HG03469 (cell line): ENCODE measurements around the gene CARD9.
"Not testable (repeated sequence)": the region's sequence is repeated elsewhere in the genome, so short reads cannot be mapped to it uniquely, and the experiment has no call there.

Experiments
- ATAC-seq: cut with Tn5 transposase; IDR thresholded peaks from one replicate; pipeline ENCODE4 v1.9.1; 2021; ENCODE audit warnings: mild to moderate bottlenecking, moderate library complexity, moderate number of reproducible peaks; ENCODE audit not compliant: unreplicated experiment

CARD9 gene

DNA sequence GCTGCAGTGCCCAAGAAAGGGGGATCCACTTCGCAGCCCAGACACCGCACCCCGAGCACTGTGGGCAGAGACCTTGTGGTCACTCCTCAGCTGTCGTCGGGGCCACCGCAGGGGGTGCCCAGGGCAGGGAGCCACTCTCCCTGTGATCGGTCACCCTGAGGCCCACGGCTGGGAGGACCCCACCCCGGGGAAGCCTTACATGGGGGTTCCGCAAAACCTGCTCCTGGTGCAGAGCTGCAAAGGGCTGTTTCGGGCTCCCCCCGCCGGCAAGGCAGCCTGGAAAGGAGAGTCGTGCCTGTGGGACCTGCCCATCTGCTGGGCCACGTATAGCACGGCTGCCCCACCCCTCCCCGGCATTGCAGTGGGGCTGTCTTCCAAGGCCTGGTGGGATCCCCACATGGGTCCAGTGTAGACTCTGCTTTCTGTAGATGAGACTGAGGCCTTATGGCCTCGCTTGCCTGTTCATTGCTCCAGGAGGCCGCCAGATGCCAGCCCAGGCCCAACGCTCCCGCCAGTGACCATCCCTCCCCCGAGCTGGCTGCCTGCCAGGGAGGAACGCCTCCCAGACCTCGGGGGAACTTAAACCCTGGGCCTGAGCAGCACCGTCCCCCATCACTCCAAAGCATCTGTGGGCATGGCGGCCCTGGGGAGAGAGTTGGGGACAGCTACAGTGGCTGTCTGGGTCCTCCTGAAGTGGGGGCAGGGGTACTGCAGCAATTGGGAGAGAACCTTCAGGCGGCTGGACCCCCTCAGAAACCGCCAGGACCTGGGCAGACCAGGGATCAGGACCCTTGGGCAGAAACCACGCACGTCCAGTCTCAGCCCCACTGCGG lies 8.3 kb downstream of the CARD9 start:
- no peak for ATAC-seq

DNA sequence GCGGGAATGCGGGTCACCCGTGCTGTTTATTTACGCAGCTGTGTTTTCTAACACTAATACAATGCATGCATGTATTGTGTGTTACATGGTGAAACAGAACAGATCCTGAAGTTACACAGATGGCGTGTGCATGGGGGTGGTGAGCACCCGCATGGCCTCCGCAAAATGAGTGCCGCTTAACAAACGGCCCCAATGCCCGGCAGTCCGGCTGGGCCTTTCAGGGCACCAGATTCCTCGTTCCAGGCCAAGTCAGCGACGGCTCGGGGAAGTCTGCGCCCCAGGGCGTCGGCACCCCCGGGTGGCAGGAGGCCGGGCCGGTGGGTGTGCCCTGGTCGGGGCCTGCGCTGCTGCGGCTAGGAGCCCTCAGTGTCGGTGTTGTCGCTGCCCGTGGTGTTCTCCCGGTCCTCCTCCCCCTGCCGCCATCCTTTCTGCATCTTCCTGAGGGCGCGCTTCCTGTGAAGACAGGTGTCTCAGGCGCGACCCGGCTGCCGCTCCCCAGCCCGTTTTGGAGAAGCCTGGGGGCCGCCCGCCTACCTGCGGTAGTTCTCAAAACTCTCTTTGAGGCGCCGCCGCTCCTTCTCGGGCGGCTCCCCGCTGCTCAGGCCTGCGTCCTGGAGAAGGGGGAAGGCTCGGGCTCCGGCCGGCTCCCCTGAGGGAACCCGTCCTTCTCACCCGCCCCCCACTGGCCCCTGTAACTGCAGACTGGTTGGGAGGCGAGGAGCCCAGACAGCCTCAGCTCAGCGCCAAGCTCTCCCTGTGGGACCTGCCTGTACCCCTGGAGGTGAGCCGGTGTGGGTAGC lies 9.3 kb downstream of the CARD9 start:
- ATAC-seq: no peak

DNA sequence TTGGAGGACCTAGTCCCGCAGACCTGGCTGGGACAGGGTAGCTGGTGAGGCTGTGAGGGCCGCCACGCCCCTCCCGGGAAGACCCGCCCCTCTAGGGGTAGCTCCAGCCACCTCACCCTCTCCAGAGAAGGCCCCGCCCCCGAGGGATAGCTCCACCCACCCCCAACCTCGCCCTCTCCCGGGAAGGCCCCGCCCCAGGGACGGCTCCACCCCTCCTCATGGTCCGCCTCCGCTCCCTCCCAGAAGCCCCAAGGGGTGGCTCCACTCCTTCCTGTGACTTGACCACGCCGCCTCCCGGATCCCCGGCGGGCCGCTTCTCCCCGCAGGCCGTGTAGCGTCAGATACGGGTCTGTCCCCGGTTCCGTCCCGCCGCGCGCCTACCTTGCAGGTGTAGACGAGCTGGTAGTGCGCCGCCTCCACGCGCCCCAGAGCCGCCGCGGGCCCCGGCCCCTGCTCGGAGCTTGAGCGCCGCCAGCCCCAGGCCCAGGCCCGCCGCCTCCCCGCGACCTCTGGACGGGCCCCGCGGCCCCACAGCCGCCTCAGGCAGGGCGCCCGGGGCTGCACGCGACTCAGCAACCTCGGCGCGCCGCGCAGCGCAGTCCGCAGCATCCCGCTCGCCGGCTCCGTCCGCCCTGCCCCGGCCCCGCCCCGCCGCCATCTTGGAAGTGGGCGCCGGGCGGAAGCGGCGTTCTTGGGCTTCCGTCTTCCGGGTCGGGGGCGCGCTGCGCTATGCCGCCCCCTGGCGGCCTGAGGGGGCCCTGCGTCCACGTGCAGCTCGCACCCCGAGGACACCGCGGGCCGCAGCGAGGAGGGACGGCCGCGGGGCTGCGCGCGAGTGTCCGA lies 10.1 kb downstream of the CARD9 start, which contains the start of gene DNLZ:
TSS of gene DNLZ (minus strand) at position 639 of the 843 bp plus-strand sequence. CDS start at position 609, 30 bp downstream.
- ATAC-seq: peak; percentile 36

DNA sequence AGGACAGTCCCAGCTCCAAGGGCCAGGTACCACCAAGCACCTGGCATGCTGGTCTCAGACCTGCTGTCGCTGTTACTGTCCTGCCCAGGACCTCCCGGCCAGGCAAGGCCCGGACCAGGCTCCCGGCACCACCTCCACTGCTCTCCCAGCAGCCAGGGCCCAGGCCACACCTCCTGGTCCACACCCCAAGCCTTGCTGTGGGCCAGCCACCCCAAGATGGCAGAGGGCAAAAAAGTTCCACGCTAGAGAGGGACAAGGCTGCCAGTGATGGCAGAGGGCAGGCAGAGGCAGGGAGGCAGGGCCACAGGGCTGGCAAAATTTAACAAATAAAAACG lies 11.1 kb downstream of the CARD9 start:
- ATAC-seq: no peak

DNA sequence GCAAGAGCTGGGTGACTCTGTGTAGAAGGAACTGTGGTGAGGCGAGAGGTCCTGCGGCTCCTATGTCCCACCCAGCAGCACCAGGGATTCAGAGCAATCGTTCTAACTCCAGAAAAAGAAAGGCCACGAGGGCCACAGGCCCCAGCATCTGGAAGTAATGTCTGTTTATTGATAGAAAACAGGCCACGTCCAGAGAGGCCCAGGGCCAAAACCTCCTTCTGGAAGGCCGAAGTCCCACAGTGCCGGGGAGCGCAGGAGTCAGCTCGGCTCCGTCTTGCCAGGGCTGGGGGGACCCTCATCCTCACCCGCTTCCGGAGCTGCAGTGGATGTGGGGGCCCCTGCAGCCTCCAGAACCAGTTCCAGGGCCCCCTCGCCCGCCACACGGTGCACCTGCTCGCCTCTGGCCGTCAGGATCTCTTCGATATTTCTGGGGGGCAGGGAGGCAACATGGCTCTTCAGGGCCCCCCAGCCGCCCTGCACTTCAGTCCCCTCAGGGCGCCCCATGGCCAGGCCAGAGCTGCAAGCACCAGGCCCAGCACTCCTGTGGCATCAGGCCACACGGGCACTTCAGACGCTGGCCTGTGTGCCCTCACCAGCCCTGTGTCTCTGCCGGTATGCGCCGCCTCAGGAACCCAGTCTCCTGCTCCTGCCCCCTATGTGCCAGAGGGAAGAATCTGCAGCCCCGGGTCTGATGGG lies 11.6 kb downstream of the CARD9 start:
- no peak for ATAC-seq

DNA sequence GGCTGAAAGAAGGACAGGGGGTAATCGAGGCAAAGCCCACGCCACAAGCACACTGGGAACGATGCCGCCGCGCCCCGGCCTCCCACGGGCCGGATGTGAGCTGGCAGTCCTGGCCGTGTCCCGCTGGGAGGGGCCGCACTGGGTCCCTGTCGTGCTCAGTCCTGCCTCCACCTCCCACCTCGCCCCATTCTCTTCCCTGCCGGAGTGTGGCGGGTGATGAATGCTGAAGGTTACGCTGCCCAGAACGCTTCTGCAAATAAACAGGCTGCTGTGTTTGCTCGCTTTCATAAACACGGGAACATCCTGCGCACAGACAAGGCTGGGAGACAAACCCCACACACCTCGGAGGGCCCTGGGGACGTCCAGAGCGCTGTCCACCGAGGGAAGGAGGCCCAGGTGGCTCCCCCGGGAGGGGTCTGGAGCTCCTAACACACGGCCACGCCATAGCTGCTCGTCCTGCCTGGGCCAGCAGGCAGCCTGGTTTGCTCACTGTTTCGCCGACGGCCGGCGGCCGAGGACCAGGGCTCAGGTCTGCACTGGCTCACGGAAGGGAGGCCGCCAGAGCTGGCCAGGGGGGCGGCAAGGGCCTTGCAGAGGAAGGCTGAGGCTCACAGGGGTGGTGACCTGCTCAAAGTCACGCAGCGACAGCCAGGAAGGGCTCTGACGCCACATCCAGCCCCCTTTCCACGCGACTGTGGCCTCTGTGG lies 12.3 kb downstream of the CARD9 start:
- no peak for ATAC-seq

DNA sequence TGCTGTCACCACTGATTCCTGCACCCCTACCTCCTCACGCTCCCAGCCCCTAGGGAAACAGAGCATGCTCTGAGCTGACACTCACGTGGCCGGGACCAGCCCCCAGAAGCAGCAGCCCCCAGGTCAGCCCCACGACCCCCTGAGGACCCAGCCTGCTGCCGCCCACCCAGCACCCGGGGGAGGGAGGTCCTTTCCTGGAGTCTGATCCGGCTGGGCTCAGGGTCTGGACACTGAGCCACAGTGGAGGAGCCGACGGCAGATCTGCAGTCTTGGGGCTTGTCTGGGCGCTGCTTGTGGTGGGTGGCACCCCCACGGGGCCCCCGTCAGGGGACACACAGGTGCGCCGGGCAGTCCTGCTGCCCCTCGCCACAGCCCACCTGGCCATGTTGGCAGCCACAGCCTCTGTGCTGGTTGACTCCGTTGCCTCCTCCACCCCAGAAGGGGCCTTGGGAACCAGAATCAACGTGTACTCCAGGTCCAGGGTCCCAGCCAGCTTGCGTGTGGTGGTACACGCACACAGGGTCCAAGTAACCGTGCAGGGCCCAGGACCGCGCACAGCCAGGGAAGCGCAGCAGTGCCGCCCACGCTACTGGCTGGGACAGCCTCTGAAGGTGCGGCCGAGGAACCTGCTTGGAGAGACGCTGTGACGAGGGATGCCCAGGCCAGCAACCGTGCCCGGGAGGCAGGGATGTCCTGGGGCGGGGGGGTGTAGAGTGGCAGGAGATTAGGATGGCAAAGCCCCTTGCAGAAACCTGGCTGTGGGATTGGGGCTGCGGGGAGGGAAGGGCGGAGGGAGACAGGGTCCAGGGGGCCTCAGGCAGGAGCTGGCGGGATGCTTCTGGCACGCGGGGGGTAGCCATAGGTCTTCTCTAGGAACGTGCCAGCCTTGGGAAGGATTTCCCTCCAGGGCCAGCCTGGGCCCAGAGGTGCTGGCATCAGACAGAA lies 13.4 kb downstream of the CARD9 start:
- ATAC-seq: no peak

DNA sequence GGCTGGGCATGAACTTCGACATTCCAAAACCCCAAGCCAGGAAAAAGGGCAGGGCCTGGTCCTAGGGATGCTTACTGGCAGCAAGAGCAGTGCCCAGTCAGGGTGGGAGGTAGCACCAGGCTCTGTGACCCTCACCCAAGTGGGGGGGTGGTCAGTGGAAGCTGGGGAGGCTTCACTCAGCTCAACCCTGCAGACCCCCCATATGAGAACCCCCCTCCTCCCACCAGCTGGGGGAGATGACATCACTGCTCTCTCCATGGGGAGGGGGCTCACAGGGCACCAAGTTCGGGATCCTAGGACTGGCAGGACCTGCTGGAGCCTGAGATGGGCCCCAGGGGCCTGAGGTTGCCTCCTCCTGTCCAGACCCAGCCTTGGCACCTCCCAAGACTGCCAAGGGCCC lies 14.6 kb downstream of the CARD9 start:
- no peak for ATAC-seq

DNA sequence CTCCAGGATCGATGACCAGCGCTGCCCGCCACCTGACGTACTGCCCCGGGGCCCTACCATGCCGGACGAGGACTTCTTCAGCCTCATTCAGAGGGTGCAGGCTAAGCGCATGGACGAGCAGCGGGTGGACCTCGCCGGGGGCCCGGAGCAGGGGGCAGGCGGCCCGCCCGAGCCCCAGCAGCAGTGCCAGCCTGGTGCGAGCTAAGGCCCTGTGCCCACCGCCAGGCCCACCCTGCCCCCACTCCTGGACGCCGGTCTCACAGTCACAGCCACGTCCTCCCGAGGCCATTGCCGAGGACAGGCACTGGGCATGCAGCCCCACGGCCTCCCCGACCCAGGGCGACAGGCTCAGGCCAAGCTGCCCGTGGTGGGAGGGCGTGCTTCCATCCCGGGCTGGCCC lies 15.5 kb downstream of the CARD9 start:
- ATAC-seq: no peak

DNA sequence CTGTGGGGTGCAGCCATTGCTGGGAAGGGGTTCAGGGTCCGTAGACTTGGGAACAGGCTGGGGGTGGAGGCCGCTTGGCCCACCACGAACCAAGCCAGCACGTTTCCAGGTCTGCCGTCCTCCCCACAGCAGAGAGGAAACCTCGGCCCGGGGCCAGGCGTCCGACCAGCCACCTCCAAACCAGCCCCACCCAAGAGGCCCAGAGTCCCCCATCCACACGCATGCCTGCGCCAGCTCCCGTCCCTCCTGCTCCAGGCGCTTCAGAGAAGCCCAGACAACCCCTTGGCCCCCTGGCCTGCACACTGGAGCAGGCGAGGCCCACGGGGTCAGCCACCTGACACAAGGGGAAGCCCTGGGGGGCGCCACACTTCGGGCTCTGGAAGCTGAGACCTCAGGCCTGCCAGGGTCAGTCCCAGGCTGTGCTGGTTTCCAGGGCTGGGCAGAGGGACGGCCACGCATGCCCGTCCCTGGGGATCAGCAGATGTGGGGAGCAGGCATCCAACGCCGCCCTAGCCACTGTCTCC lies 16.2 kb downstream of the CARD9 start:
- ATAC-seq: no peak

DNA sequence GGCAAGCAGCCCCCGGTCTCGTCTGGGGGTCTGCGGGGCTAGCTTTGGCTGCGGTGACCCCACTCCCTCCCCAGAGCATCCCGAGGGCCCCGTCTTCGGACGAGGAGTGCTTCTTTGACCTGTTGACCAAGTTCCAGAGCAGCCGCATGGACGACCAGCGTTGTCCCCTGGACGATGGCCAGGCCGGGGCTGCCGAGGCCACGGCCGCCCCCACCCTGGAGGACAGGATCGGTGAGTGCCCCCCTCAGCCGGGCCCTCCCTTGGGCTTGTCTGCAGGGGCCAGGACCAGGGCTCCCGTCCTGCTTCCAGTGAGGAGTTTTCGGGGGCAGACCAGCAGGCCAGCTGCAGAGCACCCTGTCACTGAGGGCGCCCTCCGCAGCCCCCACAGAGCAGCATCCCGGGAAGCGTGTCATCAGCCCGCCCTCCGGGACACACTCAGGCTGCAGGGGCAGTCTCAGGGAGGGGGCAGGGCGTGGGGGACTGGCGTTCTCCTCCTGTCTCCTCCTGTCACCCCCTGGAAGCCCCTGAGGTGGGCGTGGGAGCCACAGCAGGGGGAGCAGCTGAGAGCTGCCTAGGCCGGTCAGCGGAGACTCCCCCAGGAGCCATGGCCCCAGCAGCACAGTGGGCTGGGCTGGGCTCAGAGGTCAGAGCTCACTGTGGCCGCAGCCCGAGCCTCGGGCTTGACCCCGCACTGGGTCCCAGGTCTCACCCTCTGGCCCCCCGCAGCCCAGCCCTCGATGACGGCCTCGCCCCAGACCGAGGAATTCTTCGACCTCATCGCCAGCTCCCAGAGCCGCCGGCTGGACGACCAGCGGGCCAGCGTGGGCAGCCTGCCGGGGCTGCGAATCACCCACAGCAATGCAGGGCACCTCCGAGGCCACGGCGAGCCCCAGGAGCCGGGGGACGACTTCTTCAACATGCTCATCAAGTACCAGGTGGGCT lies 17.6 kb downstream of the CARD9 start:
- ATAC-seq: no peak

DNA sequence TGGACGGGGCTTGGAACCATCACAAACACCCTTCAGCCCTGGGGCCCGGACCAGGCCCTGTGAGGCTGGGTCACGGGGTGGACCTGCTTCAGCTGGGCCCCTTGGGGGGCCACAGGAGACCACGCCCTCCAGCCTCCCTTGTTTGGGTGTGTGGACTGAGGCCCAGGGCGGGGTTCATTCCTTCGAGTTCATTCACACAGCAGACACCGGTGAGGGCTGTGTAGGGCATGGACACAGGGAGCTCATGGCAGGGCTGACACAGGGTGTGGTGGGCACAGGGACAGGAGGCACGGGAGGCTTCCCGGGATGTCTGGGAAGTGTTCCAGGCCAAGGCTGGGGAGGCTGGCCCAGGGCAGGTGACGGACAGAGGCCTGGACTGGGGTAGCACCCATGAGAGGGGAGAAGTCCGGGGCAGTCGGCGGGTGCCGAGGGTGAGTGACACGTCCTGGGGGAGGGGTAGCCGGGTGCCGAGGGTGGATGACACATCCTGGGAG lies 18.8 kb downstream of the CARD9 start:
- no peak for ATAC-seq

DNA sequence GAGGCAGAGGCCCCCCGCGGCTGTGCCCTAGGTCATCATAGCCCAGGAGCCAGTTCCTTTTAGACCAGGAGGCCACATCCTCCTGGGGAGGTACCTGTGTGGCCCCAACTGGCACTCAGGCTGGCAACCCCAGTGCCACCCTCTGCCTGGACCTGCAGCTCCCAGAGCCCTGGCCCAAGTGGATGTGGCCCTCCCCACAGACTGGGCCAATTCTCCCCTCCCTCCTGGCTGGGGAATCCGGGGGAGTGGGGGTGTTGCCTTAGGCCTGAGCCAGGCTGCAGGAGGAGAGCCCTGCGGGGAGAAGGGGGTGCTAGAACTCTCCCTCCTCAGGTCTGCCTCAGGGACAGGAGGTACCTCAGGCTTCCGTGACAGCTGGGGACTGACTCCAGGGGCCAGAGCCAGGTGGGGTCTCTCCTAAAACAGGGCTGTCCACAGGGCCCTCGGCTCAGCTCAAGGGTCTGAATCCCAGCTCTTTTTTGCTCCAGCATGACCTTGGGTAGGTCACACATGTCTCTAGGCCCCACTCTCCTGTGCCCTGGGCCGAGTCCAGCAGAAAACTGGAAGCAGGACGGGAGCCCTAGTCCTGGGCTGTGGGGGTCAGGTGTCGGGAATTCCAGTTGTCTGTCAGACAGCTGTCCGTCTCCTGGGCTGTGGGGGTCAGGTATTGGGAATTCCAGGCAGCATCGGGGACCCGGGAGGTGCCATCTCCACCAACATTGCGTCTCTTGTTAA lies 19.5 kb downstream of the CARD9 start:
- ATAC-seq: no peak

DNA sequence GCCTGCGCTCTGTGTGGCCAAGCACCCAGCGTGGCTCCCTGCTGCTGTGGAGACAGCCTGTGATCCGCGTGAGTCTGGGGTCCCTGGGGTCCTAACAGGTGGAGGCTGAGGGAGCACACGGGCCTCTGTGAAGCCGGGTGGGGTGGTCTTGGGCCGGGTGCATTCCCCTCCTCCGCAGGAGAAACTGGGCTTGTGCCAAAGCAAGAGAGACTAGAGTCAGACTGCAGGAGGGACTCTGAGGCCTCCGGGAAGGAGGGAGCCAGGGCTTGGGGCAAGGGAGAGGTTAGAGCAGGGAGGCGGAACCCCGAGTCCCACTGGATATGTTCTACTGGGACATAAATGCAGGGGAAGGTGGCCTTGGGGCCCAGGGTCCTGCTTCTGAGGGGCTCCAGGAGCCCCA lies 20.4 kb downstream of the CARD9 start:
- ATAC-seq: no peak

DNA sequence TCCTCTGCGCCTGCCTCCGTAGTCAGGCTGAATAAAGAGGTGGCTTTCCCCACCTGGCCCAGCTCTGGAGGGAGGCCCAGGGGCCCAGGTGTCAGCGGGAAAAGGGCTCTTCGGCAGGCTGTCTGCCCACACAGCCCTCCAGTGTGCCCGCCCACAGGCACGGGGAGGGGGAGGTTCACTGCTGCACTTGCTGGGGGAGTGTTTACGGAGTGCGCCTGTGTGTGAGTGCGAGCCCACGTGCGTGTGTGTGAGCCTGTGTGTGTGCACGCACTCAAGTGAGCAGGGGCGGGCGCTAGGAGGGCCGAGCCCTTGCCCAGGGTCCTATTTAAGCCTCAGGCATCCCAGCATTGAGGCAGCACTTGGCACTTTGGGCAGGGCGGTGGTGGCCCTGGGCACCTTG lies 20.8 kb downstream of the CARD9 start:
- ATAC-seq: no peak

DNA sequence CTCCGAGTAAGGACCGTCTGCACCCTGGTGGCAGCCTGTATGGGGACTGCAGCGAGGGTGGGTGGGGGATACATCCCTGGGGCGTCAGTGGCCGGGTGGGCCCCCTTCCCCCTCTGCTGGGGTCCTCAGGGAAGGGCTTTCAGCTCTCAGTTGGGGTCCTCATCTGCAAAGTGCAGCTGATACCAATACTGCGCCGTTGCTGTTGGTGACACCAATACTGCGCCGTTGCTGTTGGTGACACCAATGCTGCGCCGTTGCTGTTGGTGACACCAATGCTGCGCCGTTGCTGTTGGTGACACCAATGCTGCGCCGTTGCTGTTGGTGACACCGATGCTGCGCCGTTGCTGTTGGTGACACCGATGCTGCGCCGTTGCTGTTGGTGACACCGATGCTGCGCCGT lies 21.6 kb downstream of the CARD9 start:
- ATAC-seq: not testable (repeated sequence)
